HCT116 (cell line): ENCODE results near the gene TMEM135. TPM values are rescaled to one million over a fixed set of nuclear protein-coding genes. Genes with fewer than 3 reads are reported as not detected.

Source experiments
- ATAC-seq: fragments of 200-7000 bp; cut with Tn5 transposase; 2 replicates; pipeline ENCODE4 v1.9.1; 2020; ENCODE audit warnings: mild to moderate bottlenecking, moderate library complexity
- BruUV-seq: library from RNA; stranded (reverse); fragments of 400-500 nt; replicated peaks from 2 replicates; lab custom pipeline; 2021; lab: Mats Ljungman, UMichigan
- CTCF ChIA-PET: fragments of 300-600 bp; sonication (Branson Sonifier 250); formaldehyde crosslinking; loops from one replicate; lab custom pipeline; 2021; ENCODE audit warnings: antibody characterized with exemption; lab: Charles Lee
- POLR2A ChIA-PET: fragments of 300-600, 350-600 bp; sonication (Branson Sonifier 250); formaldehyde crosslinking; loops from one replicate; lab custom pipeline; 2021; ENCODE audit warnings: antibody characterized with exemption; lab: Charles Lee
- RAD21 ChIA-PET, 2 experiments: fragments of 300-600 bp; sonication (Branson Sonifier 250); formaldehyde crosslinking; loops; one replicate each; lab custom pipeline; 2023; ENCODE audit warnings: low total read pairs in 2 of 2; ENCODE audit not compliant: uncharacterized antibody in 2 of 2, unreplicated experiment in 2 of 2, low non-redundant PET in 1 of 2; lab: Charles Lee
- DNase-seq: peaks from one replicate; pipeline ENCODE4 v3.0.0-alpha.2; 2010; ENCODE audit warnings: low read depth, low spot score
- H2AFZ ChIP-seq: fragments of 200-600 bp; shearing (Covaris generic), sonication (generic); 2 replicates; pipeline ENCODE4 v1.6.1; 2017; ENCODE audit warnings: low read depth, mixed run types, mixed read lengths, antibody characterized with exemption, low read length; ENCODE audit not compliant: poor library complexity, severe bottlenecking
- H3K27ac ChIP-seq: 2 replicates; pipeline ENCODE4 v1.5.1; 2012; ENCODE audit warnings: low read depth, low read length
- H3K27me3 ChIP-seq: fragments of 200-600 bp; sonication (generic); 2 replicates; pipeline ENCODE4 v1.6.1; 2016; ENCODE audit warnings: mixed run types, low read length, mixed read lengths; ENCODE audit not compliant: insufficient read depth
- H3K36me3 ChIP-seq, 2 experiments: fragments of 200-500 bp in 1 of 2; fragments of 200-600 bp in 1 of 2; sonication (Bioruptor generic) in 1 of 2; sonication (generic) in 1 of 2; 2 replicates each; pipeline versions ENCODE4 v1.5.1 to v1.6.1; 2014 to 2016; ENCODE audit warnings: low read length in 2 of 2, inconsistent platforms in 1 of 2, mixed read lengths in 1 of 2, mixed run types in 1 of 2; ENCODE audit not compliant: insufficient read depth in 2 of 2, control insufficient read depth in 1 of 2
- H3K4me1 ChIP-seq, 2 experiments: fragments of 200-600 bp in 1 of 2; sonication (generic) in 1 of 2; 2 replicates each; pipeline versions ENCODE4 v1.5.1 to v1.6.1; 2012 to 2017; ENCODE audit warnings: low read length in 2 of 2, inconsistent platforms in 1 of 2, mild to moderate bottlenecking in 1 of 2, mixed read lengths in 1 of 2, mixed run types in 1 of 2, moderate library complexity in 1 of 2; ENCODE audit not compliant: insufficient read depth in 2 of 2, control insufficient read depth in 1 of 2
- H3K4me2 ChIP-seq: fragments of 200-600 bp; sonication (generic); 2 replicates; pipeline ENCODE4 v1.6.1; 2017; ENCODE audit warnings: mixed run types, low read length, mixed read lengths
- H3K4me3 ChIP-seq, 2 experiments: fragments of 200-600 bp in 1 of 2; sonication (generic) in 1 of 2; replicated peaks in 1 of 2; 2 replicates each; pipeline ENCODE4 v1.5.1; 2011 to 2016; ENCODE audit warnings: low read length in 2 of 2, control low read depth in 1 of 2, low read depth in 1 of 2, mild to moderate bottlenecking in 1 of 2, mixed read lengths in 1 of 2, mixed run types in 1 of 2
- H3K79me2 ChIP-seq: fragments of 200-600 bp; sonication (generic); 2 replicates; pipeline ENCODE4 v1.6.1; 2017; ENCODE audit warnings: mild to moderate bottlenecking, mixed run types, low read length, moderate library complexity, mixed read lengths; ENCODE audit not compliant: insufficient read depth
- H3K9ac ChIP-seq: fragments of 200-600 bp; sonication (generic); 2 replicates; pipeline ENCODE4 v1.6.1; 2016; ENCODE audit warnings: low read length, mixed read lengths
- H3K9me2 ChIP-seq: fragments of 200-600 bp; sonication (generic), shearing (Covaris generic); 2 replicates; pipeline ENCODE4 v1.6.1; 2017; ENCODE audit warnings: mixed run types, mild to moderate bottlenecking, moderate library complexity; ENCODE audit not compliant: insufficient read depth
- H3K9me3 ChIP-seq, 2 experiments: fragments of 200-500 bp in 1 of 2; fragments of 200-600 bp in 1 of 2; sonication (Bioruptor generic) in 1 of 2; sonication (generic) in 1 of 2; 2 replicates each; pipeline ENCODE4 v1.6.1; 2014 to 2017; ENCODE audit warnings: low read length in 2 of 2, mixed read lengths in 2 of 2, inconsistent platforms in 1 of 2, low read depth in 1 of 2, mild to moderate bottlenecking in 1 of 2, mixed run types in 1 of 2, moderate library complexity in 1 of 2; ENCODE audit not compliant: control insufficient read depth in 1 of 2, insufficient read depth in 1 of 2
- H4K20me1 ChIP-seq: fragments of 200-600 bp; sonication (generic), shearing (Covaris generic); 2 replicates; pipeline ENCODE4 v1.6.1; 2017; ENCODE audit warnings: mixed run types, mild to moderate bottlenecking, moderate library complexity; ENCODE audit not compliant: insufficient read depth
- CBX3 ChIP-seq: IDR thresholded peaks from 2 replicates; pipeline ENCODE4 v1.6.1; 2012; ENCODE audit warnings: low read depth
- EGR1 ChIP-seq: IDR thresholded peaks from 2 replicates; pipeline ENCODE4 v1.6.1; 2012; ENCODE audit warnings: low read depth
- ELF1 ChIP-seq: IDR thresholded peaks from 2 replicates; pipeline ENCODE4 v1.6.1; 2012; ENCODE audit warnings: low read depth, borderline replicate concordance
- EZH2phosphoT487 ChIP-seq: fragments of 200-600 bp; IDR thresholded peaks from 2 replicates; pipeline ENCODE4 v1.6.1; 2018; ENCODE audit warnings: antibody characterized with exemption, borderline replicate concordance
- JUND ChIP-seq: IDR thresholded peaks from 2 replicates; pipeline ENCODE4 v1.6.1; 2012
- POLR2A ChIP-seq: IDR thresholded peaks from 2 replicates; pipeline ENCODE4 v1.7.0; 2011; ENCODE audit warnings: borderline replicate concordance; ENCODE audit not compliant: insufficient read depth, insufficient read length; ENCODE audit errors: extremely low read depth
- RAD21 ChIP-seq: IDR thresholded peaks from 2 replicates; pipeline ENCODE4 v1.6.1; 2012; ENCODE audit warnings: low read depth, mild to moderate bottlenecking
- SIN3A ChIP-seq: IDR thresholded peaks from 2 replicates; pipeline ENCODE4 v1.6.1; 2012; ENCODE audit warnings: low read depth
- SP1 ChIP-seq: IDR thresholded peaks from 2 replicates; pipeline ENCODE4 v1.6.1; 2012; ENCODE audit warnings: low read depth
- TCF7L2 ChIP-seq: IDR thresholded peaks from 2 replicates; pipeline ENCODE4 v1.7.0; 2011; ENCODE audit warnings: borderline replicate concordance, inconsistent platforms; ENCODE audit not compliant: insufficient read depth, insufficient read length; ENCODE audit errors: extremely low read depth
- ZNF274 ChIP-seq: fragments of 200-500 bp; sonication (Bioruptor generic); IDR thresholded peaks from 2 replicates; pipeline ENCODE4 v1.6.1; 2014; ENCODE audit warnings: mild to moderate bottlenecking, low read depth, low read length, inconsistent platforms
- intact Hi-C: fragments of 100-400 bp; cut with micrococcal nuclease; formaldehyde crosslinking; loops from 2 replicates; pipeline ENCODE4 v1.10.0; 2022
- total RNA-seq: library from RNA; stranded (reverse); gene quantifications from one replicate; pipeline ENCODE4 v1.2.1, GENCODE V29; 2021; ENCODE audit not compliant: unreplicated experiment
- TF ChIP-seq, protein P1 (sequence below): IDR thresholded peaks from 2 replicates; pipeline ENCODE4 v1.6.1; 2011; ENCODE audit warnings: mild to moderate bottlenecking, low read length, moderate library complexity; ENCODE audit not compliant: insufficient replicate concordance; ENCODE audit errors: extremely low read depth
- TF ChIP-seq, protein P2 (sequence below): IDR thresholded peaks from 2 replicates; pipeline ENCODE4 v1.6.1; 2012; ENCODE audit warnings: low read depth
- TF ChIP-seq, protein P3 (sequence below), 3 experiments: fragments of 200-600 bp in 1 of 3; sonication (generic) in 1 of 3; IDR thresholded peaks in 2 of 3; conservative IDR thresholded peaks in 1 of 3; 2 replicates each; pipeline ENCODE4 v1.5.1; 2012 to 2017; ENCODE audit warnings: low read depth in 2 of 3, low read length in 2 of 3, antibody characterized with exemption in 1 of 3, borderline replicate concordance in 1 of 3, control low read depth in 1 of 3, mild to moderate bottlenecking in 1 of 3, mixed read lengths in 1 of 3, mixed run types in 1 of 3, moderate library complexity in 1 of 3; ENCODE audit not compliant: insufficient read depth in 1 of 3

TMEM135 gene
- total RNA-seq, 1 experiment from 2014 or later: 50.6 TPM

DNA sequence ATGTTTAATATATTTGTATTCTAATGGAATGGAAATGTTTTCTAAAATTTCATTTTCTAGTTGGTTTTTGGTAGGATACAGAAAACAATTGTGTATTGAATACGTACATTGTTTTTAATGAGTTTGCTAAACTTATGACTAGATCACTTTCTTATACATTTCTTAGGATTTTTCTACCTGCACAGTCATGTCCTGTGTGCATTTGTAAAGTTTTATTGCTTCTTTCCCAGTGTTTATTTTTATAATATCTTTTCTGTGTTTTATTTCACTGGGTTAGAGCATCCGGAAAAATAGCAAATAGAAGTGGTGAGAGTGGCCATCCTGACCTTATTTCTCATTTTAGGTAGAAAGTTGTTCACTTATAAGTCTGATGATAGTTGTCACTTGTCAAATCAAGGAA is 103.6 kb downstream of the TMEM135 start:
- TF ChIP-seq SIN3A: no peak
- no peak for TF ChIP-seq EGR1
- no peak for TF ChIP-seq SP1
- TF ChIP-seq CBX3: no peak
- TF ChIP-seq POLR2A: no peak
- no peak for TF ChIP-seq ELF1
- TF ChIP-seq, protein P1, sequence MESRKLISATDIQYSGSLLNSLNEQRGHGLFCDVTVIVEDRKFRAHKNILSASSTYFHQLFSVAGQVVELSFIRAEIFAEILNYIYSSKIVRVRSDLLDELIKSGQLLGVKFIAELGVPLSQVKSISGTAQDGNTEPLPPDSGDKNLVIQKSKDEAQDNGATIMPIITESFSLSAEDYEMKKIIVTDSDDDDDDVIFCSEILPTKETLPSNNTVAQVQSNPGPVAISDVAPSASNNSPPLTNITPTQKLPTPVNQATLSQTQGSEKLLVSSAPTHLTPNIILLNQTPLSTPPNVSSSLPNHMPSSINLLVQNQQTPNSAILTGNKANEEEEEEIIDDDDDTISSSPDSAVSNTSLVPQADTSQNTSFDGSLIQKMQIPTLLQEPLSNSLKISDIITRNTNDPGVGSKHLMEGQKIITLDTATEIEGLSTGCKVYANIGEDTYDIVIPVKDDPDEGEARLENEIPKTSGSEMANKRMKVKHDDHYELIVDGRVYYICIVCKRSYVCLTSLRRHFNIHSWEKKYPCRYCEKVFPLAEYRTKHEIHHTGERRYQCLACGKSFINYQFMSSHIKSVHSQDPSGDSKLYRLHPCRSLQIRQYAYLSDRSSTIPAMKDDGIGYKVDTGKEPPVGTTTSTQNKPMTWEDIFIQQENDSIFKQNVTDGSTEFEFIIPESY: no peak
- no peak for TF ChIP-seq EZH2phosphoT487
- TF ChIP-seq, protein P2, sequence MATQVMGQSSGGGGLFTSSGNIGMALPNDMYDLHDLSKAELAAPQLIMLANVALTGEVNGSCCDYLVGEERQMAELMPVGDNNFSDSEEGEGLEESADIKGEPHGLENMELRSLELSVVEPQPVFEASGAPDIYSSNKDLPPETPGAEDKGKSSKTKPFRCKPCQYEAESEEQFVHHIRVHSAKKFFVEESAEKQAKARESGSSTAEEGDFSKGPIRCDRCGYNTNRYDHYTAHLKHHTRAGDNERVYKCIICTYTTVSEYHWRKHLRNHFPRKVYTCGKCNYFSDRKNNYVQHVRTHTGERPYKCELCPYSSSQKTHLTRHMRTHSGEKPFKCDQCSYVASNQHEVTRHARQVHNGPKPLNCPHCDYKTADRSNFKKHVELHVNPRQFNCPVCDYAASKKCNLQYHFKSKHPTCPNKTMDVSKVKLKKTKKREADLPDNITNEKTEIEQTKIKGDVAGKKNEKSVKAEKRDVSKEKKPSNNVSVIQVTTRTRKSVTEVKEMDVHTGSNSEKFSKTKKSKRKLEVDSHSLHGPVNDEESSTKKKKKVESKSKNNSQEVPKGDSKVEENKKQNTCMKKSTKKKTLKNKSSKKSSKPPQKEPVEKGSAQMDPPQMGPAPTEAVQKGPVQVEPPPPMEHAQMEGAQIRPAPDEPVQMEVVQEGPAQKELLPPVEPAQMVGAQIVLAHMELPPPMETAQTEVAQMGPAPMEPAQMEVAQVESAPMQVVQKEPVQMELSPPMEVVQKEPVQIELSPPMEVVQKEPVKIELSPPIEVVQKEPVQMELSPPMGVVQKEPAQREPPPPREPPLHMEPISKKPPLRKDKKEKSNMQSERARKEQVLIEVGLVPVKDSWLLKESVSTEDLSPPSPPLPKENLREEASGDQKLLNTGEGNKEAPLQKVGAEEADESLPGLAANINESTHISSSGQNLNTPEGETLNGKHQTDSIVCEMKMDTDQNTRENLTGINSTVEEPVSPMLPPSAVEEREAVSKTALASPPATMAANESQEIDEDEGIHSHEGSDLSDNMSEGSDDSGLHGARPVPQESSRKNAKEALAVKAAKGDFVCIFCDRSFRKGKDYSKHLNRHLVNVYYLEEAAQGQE: no peak
- TF ChIP-seq ZNF274: no peak
- TF ChIP-seq RAD21: no peak
- TF ChIP-seq, protein P3, sequence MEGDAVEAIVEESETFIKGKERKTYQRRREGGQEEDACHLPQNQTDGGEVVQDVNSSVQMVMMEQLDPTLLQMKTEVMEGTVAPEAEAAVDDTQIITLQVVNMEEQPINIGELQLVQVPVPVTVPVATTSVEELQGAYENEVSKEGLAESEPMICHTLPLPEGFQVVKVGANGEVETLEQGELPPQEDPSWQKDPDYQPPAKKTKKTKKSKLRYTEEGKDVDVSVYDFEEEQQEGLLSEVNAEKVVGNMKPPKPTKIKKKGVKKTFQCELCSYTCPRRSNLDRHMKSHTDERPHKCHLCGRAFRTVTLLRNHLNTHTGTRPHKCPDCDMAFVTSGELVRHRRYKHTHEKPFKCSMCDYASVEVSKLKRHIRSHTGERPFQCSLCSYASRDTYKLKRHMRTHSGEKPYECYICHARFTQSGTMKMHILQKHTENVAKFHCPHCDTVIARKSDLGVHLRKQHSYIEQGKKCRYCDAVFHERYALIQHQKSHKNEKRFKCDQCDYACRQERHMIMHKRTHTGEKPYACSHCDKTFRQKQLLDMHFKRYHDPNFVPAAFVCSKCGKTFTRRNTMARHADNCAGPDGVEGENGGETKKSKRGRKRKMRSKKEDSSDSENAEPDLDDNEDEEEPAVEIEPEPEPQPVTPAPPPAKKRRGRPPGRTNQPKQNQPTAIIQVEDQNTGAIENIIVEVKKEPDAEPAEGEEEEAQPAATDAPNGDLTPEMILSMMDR (IDR thresholded peaks at IDR 0.05 in 2 of 3, conservative IDR thresholded peaks at IDR 0.05 in 1 of 3; ENCODE audit: borderline replicate concordance in 1 of 3, insufficient read depth in 1 of 3, low read depth in 2 of 3, low read length in 2 of 3): no peak
- TF ChIP-seq JUND: no peak
- no peak for TF ChIP-seq TCF7L2
- H3K4me2 ChIP-seq: no peak overlapping the region
- H3K27me3 ChIP-seq: no peaks in the 10 kb centered on the region
- CTCF ChIA-PET: no interaction called here
- peaks cover 13% of the 10 kb centered on the region; the same call in 1 of the 2 replicates for H3K79me2 ChIP-seq
- no peaks in the 10 kb centered on the region for H3K9me3 ChIP-seq
- no peak overlapping the region for H3K4me3 ChIP-seq
- no peak overlapping the region for H2AFZ ChIP-seq
- ATAC-seq (no peak), DNase-seq (no peak)
- BruUV-seq: no TSS peak
- H3K4me1 ChIP-seq: peaks cover 0 to 2% of the 10 kb centered on the region in 2 experiments; a peak in 1 of 4 replicates
- no peak overlapping the region for H3K27ac ChIP-seq
- no peak overlapping the region for H3K9ac ChIP-seq
- no peaks in the 10 kb centered on the region for H3K9me2 ChIP-seq
- RAD21 ChIA-PET: no interaction called here
- intact Hi-C loops: no loop called here
- 0 out of 2 replicates have a peak, but pooled peaks cover 3% of the 10 kb centered on the region for H4K20me1 ChIP-seq
- H3K36me3 ChIP-seq: no peaks in the 10 kb centered on the region
- POLR2A ChIA-PET: no interaction called here
